Keratinocyte (primary cell): ENCODE data around the gene RNF225. TPM values are rescaled to one million over a fixed set of nuclear protein-coding genes. Genes with fewer than 3 reads are reported as not detected.
"Not testable (repeated sequence)": the region's sequence is repeated elsewhere in the genome, so short reads cannot be mapped to it uniquely, and the experiment has no call there.

Experiments
- DNase-seq: peaks from one replicate; pipeline ENCODE4 v3.0.0-alpha.2; 2011; ENCODE audit warnings: low read depth, missing footprints, low spot score
- FAIRE-seq: peaks from 2 replicates; lab custom pipeline; 2011; peaks lifted over from hg19 to GRCh38; lab: Jason Lieb, UNC
- H2AFZ ChIP-seq: 2 replicates; pipeline ENCODE4 v1.6.0; 2012; ENCODE audit warnings: low read length, control low read depth, inconsistent platforms; ENCODE audit not compliant: control insufficient read depth
- H3K27ac ChIP-seq: 2 replicates; pipeline ENCODE4 v1.5.1; 2011; ENCODE audit warnings: low read length; ENCODE audit not compliant: control insufficient read depth, insufficient read depth
- H3K27me3 ChIP-seq: 3 replicates; pipeline ENCODE4 v1.6.0; 2011; ENCODE audit warnings: low read length; ENCODE audit not compliant: control insufficient read depth, insufficient read depth; ENCODE audit errors: extremely low read depth
- H3K36me3 ChIP-seq, 2 experiments: 2 replicates in 1 of 2; 3 replicates in 1 of 2; pipeline ENCODE4 v1.5.1; 2011; ENCODE audit warnings: low read length in 2 of 2, mild to moderate bottlenecking in 1 of 2; ENCODE audit not compliant: control insufficient read depth in 2 of 2, insufficient read depth in 2 of 2; ENCODE audit errors: extremely low read depth in 1 of 2
- H3K4me1 ChIP-seq: 3 replicates; pipeline ENCODE4 v1.5.1; 2011; ENCODE audit warnings: low read length; ENCODE audit not compliant: control insufficient read depth, insufficient read depth; ENCODE audit errors: extremely low read depth
- H3K4me2 ChIP-seq: 3 replicates; pipeline ENCODE4 v1.6.0; 2011; ENCODE audit warnings: low read depth, low read length; ENCODE audit not compliant: control insufficient read depth, insufficient read depth; ENCODE audit errors: extremely low read depth
- H3K4me3 ChIP-seq, 3 experiments: fragments of 200-600 bp in 1 of 3; sonication (generic) in 1 of 3; 2 replicates in 2 of 3; 3 replicates in 1 of 3; pipeline ENCODE4 v1.5.1; 2011 to 2016; ENCODE audit warnings: low read length in 3 of 3, mild to moderate bottlenecking in 3 of 3, control low read depth in 2 of 3, inconsistent platforms in 1 of 3, low read depth in 1 of 3, mixed read lengths in 1 of 3, mixed run types in 1 of 3, moderate library complexity in 1 of 3; ENCODE audit not compliant: control insufficient read depth in 2 of 3, insufficient read depth in 2 of 3; ENCODE audit errors: extremely low read depth in 1 of 3
- H3K79me2 ChIP-seq: 2 replicates; pipeline ENCODE4 v1.6.0; 2012; ENCODE audit warnings: low read length; ENCODE audit not compliant: control insufficient read depth, insufficient read depth
- H3K9ac ChIP-seq: 3 replicates; pipeline ENCODE4 v1.6.0; 2011; ENCODE audit warnings: low read length; ENCODE audit not compliant: control insufficient read depth, insufficient read depth; ENCODE audit errors: extremely low read depth
- H3K9me1 ChIP-seq: 3 replicates; pipeline ENCODE4 v1.6.0; 2011; ENCODE audit warnings: low read length; ENCODE audit not compliant: control insufficient read depth, insufficient read depth; ENCODE audit errors: extremely low read depth
- H3K9me3 ChIP-seq: 2 replicates; pipeline ENCODE4 v1.5.1; 2012; ENCODE audit warnings: low read depth, low read length; ENCODE audit not compliant: control insufficient read depth
- H4K20me1 ChIP-seq: 3 replicates; pipeline ENCODE4 v1.6.0; 2011; ENCODE audit warnings: low read length; ENCODE audit not compliant: control insufficient read depth, insufficient read depth; ENCODE audit errors: extremely low read depth
- EZH2 ChIP-seq: IDR thresholded peaks from one replicate; pipeline ENCODE4 v1.6.1; 2012; ENCODE audit warnings: inconsistent platforms, mild to moderate bottlenecking, low read length, moderate library complexity
- dilution Hi-C: fragments of 300-500 bp; cut with MboI; formaldehyde crosslinking; loops from one replicate; pipeline ENCODE4 v1.7.0; 2020; ENCODE audit warnings: low sequenced_read_pairs; ENCODE audit not compliant: extremely low pct_ligation_motif_present
- polyA minus RNA-seq, 3 experiments: library from RNA; depleted of rRNA, polyadenylated mRNA; stranded (reverse); fragments of >200 nt; gene quantifications; 1 replicate in 1 of 3; 2 replicates in 1 of 3; 3 replicates in 1 of 3; pipeline ENCODE4 v1.2.3, GENCODE V29; 2011
- polyA plus RNA-seq, 5 experiments: library from polyadenylated mRNA; depleted of rRNA in 3 of 5; stranded (reverse) in 3 of 5; stranded (forward) in 1 of 5; unstranded in 1 of 5; fragments of >200 nt; gene quantifications; 1 replicate in 1 of 5; 2 replicates in 3 of 5; 3 replicates in 1 of 5; pipeline versions ENCODE4 v1.2.1 to v1.2.3, GENCODE V29; 2011 to 2012; ENCODE audit warnings: missing spikeins in 2 of 5, low read depth in 1 of 5, low replicate concordance in 1 of 5
- TF ChIP-seq, protein P1 (sequence below), 3 experiments: IDR thresholded peaks in 1 of 3; conservative IDR thresholded peaks in 1 of 3; optimal IDR thresholded peaks in 1 of 3; 2 replicates in 2 of 3; 3 replicates in 1 of 3; pipeline versions ENCODE3 to v1.5.1; 2011; ENCODE audit warnings: low read length in 3 of 3, mild to moderate bottlenecking in 3 of 3, moderate library complexity in 2 of 3, control low read depth in 1 of 3, inconsistent platforms in 1 of 3; ENCODE audit not compliant: insufficient read depth in 2 of 3; ENCODE audit errors: extremely low read depth in 1 of 3

The RNF225 gene
- polyA plus RNA-seq (0.06 TPM in 1 of 3 replicates, not detected in the others), polyA minus RNA-seq (0.46 TPM in 1 of 3 replicates, not detected in the others)
- polyA plus RNA-seq (2011; ENCODE audit: low read depth): 0.27 TPM
- 0.16 TPM in 1 of 2 replicates, not detected in the other for polyA plus RNA-seq (2011; cell fraction: cytosol; rRNA removed)
- 0.20 TPM in 1 of 2 replicates, not detected in the other for polyA plus RNA-seq (2011; cell fraction: nucleus; rRNA removed)
- 1.6 TPM in 1 of 2 replicates, not detected in the other for polyA plus RNA-seq (2012; ENCODE audit: low replicate concordance)
- polyA minus RNA-seq (2011; cell fraction: cytosol; rRNA and poly(A)+ RNA removed): 2.9 TPM
- polyA minus RNA-seq (2011; cell fraction: nucleus; rRNA and poly(A)+ RNA removed): 0.62 and 0.84 TPM in 2 replicates

GRCh38 chr19:58395220-58395978 is at the start of gene RNF225:
TSS of gene RNF225 (plus strand) at chr19:58395656. CDS start at chr19:58396090, 434 bp downstream.
- Histone ChIP-seq H3K4me1 (peaks cover 35% of the 10 kb centered on the region), H3K79me2 (peaks cover 28% of the 10 kb centered on the region), H2AFZ (no peak within 1 kb of the TSS), H3K4me3 (peak within 1 kb of the TSS in 1 of 3 experiments; percentile 12), H3K9me1 (peaks cover 5% of the 10 kb centered on the region), H3K9ac (no peak within 1 kb of the TSS), H3K4me2 (peak within 1 kb of the TSS; percentile 29), H3K27ac (peak within 1 kb of the TSS; percentile 25), H3K36me3 (peaks cover 22 to 29% of the 10 kb centered on the region in 2 experiments), H4K20me1 (peaks cover 40% of the 10 kb centered on the region), H3K9me3 (no peaks in the 10 kb centered on the region), H3K27me3 (no peaks in the 10 kb centered on the region)
- TF ChIP-seq EZH2: no peak
- TF ChIP-seq, protein P1, sequence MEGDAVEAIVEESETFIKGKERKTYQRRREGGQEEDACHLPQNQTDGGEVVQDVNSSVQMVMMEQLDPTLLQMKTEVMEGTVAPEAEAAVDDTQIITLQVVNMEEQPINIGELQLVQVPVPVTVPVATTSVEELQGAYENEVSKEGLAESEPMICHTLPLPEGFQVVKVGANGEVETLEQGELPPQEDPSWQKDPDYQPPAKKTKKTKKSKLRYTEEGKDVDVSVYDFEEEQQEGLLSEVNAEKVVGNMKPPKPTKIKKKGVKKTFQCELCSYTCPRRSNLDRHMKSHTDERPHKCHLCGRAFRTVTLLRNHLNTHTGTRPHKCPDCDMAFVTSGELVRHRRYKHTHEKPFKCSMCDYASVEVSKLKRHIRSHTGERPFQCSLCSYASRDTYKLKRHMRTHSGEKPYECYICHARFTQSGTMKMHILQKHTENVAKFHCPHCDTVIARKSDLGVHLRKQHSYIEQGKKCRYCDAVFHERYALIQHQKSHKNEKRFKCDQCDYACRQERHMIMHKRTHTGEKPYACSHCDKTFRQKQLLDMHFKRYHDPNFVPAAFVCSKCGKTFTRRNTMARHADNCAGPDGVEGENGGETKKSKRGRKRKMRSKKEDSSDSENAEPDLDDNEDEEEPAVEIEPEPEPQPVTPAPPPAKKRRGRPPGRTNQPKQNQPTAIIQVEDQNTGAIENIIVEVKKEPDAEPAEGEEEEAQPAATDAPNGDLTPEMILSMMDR (optimal IDR thresholded peaks at IDR 0.05 in 1 of 3, IDR thresholded peaks at IDR 0.05 in 1 of 3, conservative IDR thresholded peaks at IDR 0.05 in 1 of 3; ENCODE audit: extremely low read depth in 1 of 3, insufficient read depth in 2 of 3, low read length in 3 of 3): no peak
- DNase-seq (no peak), FAIRE-seq (peak; percentile 48)
- dilution Hi-C loops: no loop called here

GRCh38 chr19:58346961-58347929 is 48.2 kb upstream of the RNF225 start:
- H4K20me1 ChIP-seq: no peaks in the 10 kb centered on the region
- DNase-seq (no peak), FAIRE-seq (no peak)
- H3K4me2 ChIP-seq: peak overlapping the region; percentile 88
- H3K36me3 ChIP-seq: no peaks in the 10 kb centered on the region
- no peaks in the 10 kb centered on the region for H3K9me3 ChIP-seq
- H3K27me3 ChIP-seq: peaks cover 37% of the 10 kb centered on the region
- no peaks in the 10 kb centered on the region for H3K4me1 ChIP-seq
- dilution Hi-C loops: no loop called here
- no peaks in the 10 kb centered on the region for H3K79me2 ChIP-seq
- H3K27ac ChIP-seq: no peak overlapping the region
- no peaks in the 10 kb centered on the region for H3K9me1 ChIP-seq
- H3K9ac ChIP-seq: peak overlapping the region; percentile 44
- TF ChIP-seq EZH2: no peak
- TF ChIP-seq, protein P1 (optimal IDR thresholded peaks at IDR 0.05 in 1 of 3, IDR thresholded peaks at IDR 0.05 in 1 of 3, conservative IDR thresholded peaks at IDR 0.05 in 1 of 3; ENCODE audit: extremely low read depth in 1 of 3, insufficient read depth in 2 of 3, low read length in 3 of 3): no peak
- peak overlapping the region; percentile 51 to 78 (median 76) for H3K4me3 ChIP-seq
- peak overlapping the region; percentile 76 for H2AFZ ChIP-seq

DNA sequence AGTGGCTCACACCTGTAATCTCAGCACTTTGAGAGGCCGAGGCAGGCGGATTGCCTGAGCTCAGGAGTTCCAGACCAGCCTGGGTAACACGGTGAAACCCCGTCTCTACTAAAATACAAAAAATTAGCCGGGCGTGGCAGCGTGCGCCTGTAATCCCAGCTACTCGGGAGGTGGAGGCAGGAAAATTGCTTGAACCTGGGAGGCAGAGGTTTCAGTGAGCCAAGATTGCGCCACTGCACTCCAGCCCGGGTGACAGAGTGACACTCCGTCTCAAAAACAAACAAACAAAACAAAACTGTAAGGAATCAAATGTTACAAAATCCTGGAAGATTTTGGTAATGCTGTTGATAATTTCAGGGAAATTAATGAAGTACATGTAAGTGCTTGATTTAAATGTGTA is 47.4 kb upstream of the RNF225 start:
- FAIRE-seq, H3K79me2 ChIP-seq, H4K20me1 ChIP-seq, DNase-seq, dilution Hi-C loops, H3K27ac ChIP-seq, H3K9me3 ChIP-seq, H3K36me3 ChIP-seq, H3K9me1 ChIP-seq, H3K4me1 ChIP-seq: not testable (repeated sequence)
- H3K4me2 ChIP-seq: peak overlapping the region; percentile 88
- peak overlapping the region; percentile 44 for H3K9ac ChIP-seq
- peak overlapping the region; percentile 56 for H2AFZ ChIP-seq
- peak overlapping the region; percentile 51 to 78 (median 76) for H3K4me3 ChIP-seq
- H3K27me3 ChIP-seq: peaks cover 37% of the 10 kb centered on the region
